Measurements from ENCODE around the gene POM121L12. TPM values are rescaled to one million over a fixed set of nuclear protein-coding genes. Genes with fewer than 3 reads are reported as not detected.

The POM121L12 gene
- total and polyA plus RNA-seq, 2 of the 13 experiments (the other 11 are each of a cell fraction or from before 2014, with no cell fraction given): not detected

DNA sequence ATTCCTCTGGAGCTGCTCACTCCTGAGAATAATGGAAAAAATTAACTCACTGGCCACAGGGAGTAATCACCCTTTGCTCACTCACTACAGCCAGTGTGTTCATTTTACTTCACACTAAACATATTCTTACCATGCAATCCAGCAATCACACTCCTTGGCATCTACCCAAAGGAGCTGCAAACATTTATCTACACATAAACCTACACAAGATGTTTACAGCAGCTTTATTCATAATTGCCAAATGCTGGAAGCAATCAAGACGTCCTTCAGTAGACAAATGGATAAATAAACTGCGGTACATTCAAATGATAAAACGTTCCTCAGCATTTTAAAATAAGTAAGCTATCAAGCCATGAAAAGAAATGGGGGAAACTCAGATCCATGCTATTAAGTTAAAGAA lies 34.2 kb upstream of the POM121L12 start (continued):
- TF ChIP-seq HNRNPH1 (optimal IDR thresholded peaks at IDR 0.05; ENCODE audit: low read depth, low read length) (no peak), MED13 (CRISPR knock-in tag; IDR thresholded peaks at IDR 0.05) (no peak), ZNF264 (CRISPR knock-in tag; IDR thresholded peaks at IDR 0.05) (no peak), HIVEP1 (CRISPR knock-in tag; IDR thresholded peaks at IDR 0.05) (no peak), ZNF468 (CRISPR knock-in tag; IDR thresholded peaks at IDR 0.05) (no peak), GATAD1 (CRISPR knock-in tag; IDR thresholded peaks at IDR 0.05) (no peak)

DNA sequence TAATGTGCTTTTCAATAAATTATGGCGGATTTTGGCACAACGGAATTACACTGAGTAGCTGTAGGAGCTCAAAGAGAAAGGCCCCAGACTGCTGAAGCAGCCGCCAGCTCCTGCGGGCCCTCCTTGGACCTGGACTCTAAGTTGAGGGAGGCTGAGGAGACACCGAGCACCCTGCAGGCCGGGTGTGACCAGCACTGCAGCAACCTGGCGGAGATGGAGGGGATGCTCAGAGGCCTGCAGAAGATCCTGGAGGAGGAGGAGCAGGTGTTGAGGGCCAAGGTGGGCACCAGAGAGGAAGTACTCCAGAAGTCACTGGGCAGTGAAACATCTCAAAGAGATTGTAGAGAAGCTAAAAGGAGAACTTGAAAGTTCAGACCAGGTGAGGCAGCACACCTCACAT lies 33.0 kb upstream of the POM121L12 start:
- no TSS peak for BruUV-seq (replicated peaks)
- no peak for DNase-seq (ENCODE audit: low spot score)
- no peaks in the 10 kb centered on the region for H3K36me3 ChIP-seq (replicated peaks in 1 of 2; ENCODE audit: control insufficient read depth in 1 of 2, insufficient read depth in 2 of 2, low read length in 2 of 2)
- FAIRE-seq: no peak
- ChIA-PET CTCF (ENCODE audit: low intra/inter-chr PET ratio, low total read pairs) (no interaction called here), POLR2A (no interaction called here)
- H3K27me3 ChIP-seq (ENCODE audit: control insufficient read depth in 1 of 2, insufficient read depth in 2 of 2, low read length in 2 of 2): no peaks in the 10 kb centered on the region
- WGBS (ENCODE audit: low lambda C conversion rate): 32% methylated on average over 7 of the region's 7 CpGs
- no peak overlapping the region for H3K4me3 ChIP-seq (replicated peaks in 1 of 3; ENCODE audit: insufficient read depth in 1 of 3, low read depth in 2 of 3, low read length in 3 of 3)
- TF ChIP-seq ZBTB3 (CRISPR knock-in tag; IDR thresholded peaks at IDR 0.05; ENCODE audit: borderline replicate concordance, low read depth): no peak
- no peak for TF ChIP-seq ZNF720 (CRISPR knock-in tag; IDR thresholded peaks at IDR 0.05)
- TF ChIP-seq ZNF24 (IDR thresholded peaks at IDR 0.05): no peak
- ATAC-seq: no peak
- H3K4me1 ChIP-seq (ENCODE audit: insufficient read depth, low read length): no peaks in the 10 kb centered on the region
- no peak overlapping the region for H3K9ac ChIP-seq (ENCODE audit: insufficient read depth, low read depth, low read length)
- H3K79me2 ChIP-seq (ENCODE audit: insufficient read depth, low read length): no peaks in the 10 kb centered on the region
- in situ Hi-C loops (cut with HindIII; ENCODE audit: extremely low pct_ligation_motif_present, low pct_unique_long_range_greater_than_20kb) (no loop called here), intact Hi-C loops (cut with micrococcal nuclease; ENCODE audit: unreplicated experiment) (no loop called here)
- H2AFZ ChIP-seq (ENCODE audit: low read length): no peak overlapping the region
- no peak overlapping the region for H3K27ac ChIP-seq (ENCODE audit: extremely low read length, insufficient read depth, low read length)
- no peak overlapping the region for H3K4me2 ChIP-seq (ENCODE audit: low read depth, low read length)
- H4K20me1 ChIP-seq (ENCODE audit: insufficient read depth, low read length): no peaks in the 10 kb centered on the region
- peaks cover 58% of the 10 kb centered on the region for H3K9me3 ChIP-seq (ENCODE audit: low read length)

Data from HepG2 (cell line).